Central memory CD8-positive, alpha-beta T cell (primary cell): ENCODE results near the gene NANOGP8.

Source experiments
- ATAC-seq: fragments of 150-1000 bp; cut with Tn5 transposase; replicated peaks from 2 replicates; pipeline ENCODE4 v1.10.0; 2022; ENCODE audit warnings: mild to moderate bottlenecking, moderate FRiP score, moderate number of reproducible peaks; ENCODE audit not compliant: poor library complexity, severe bottlenecking; ENCODE audit errors: extremely low read depth
- DNase-seq, 2 donors: peaks; one replicate each; pipeline ENCODE4 v3.0.0; 2021; ENCODE audit warnings: low spot score in 2 of 2
- H3K27ac Mint-ChIP-seq: one replicate; pipeline ENCODE4 v1.8.0; 2022; ENCODE audit warnings: low read depth, mild to moderate bottlenecking, moderate library complexity, mixed read lengths
- H3K27me3 Mint-ChIP-seq: one replicate; pipeline ENCODE4 v1.8.0; 2022; ENCODE audit warnings: mixed read lengths
- H3K36me3 Mint-ChIP-seq: one replicate; pipeline ENCODE4 v1.8.0; 2022; ENCODE audit warnings: mild to moderate bottlenecking, moderate library complexity, mixed read lengths; ENCODE audit not compliant: insufficient read depth
- H3K4me1 Mint-ChIP-seq: one replicate; pipeline ENCODE4 v1.8.0; 2022; ENCODE audit warnings: mixed read lengths
- H3K4me3 Mint-ChIP-seq: one replicate; pipeline ENCODE4 v1.8.0; 2022; ENCODE audit warnings: mild to moderate bottlenecking, moderate library complexity, mixed read lengths
- H3K9me3 Mint-ChIP-seq: one replicate; pipeline ENCODE4 v1.8.0; 2022; ENCODE audit warnings: mixed read lengths

NANOGP8 gene

GRCh38 chr15:35112346-35112745 is 27.3 kb upstream of the NANOGP8 start:
- H3K4me1 Mint-ChIP-seq, result no peaks in the 10 kb centered on the region
- no peak for DNase-seq
- H3K27ac Mint-ChIP-seq, result no peak overlapping the region
- H3K36me3 Mint-ChIP-seq, result no peaks in the 10 kb centered on the region
- no peak overlapping the region for H3K4me3 Mint-ChIP-seq
- no peaks in the 10 kb centered on the region for H3K27me3 Mint-ChIP-seq
- no peak for ATAC-seq
- no peaks in the 10 kb centered on the region for H3K9me3 Mint-ChIP-seq

- ATAC-seq (no peak), DNase-seq (no peak)
- H3K4me1 Mint-ChIP-seq, result no peaks in the 10 kb centered on the region
- no peak overlapping the region for H3K27ac Mint-ChIP-seq
- no peaks in the 10 kb centered on the region for H3K9me3 Mint-ChIP-seq
- no peaks in the 10 kb centered on the region for H3K36me3 Mint-ChIP-seq
- H3K27me3 Mint-ChIP-seq, result no peaks in the 10 kb centered on the region
- no peak overlapping the region for H3K4me3 Mint-ChIP-seq
These were observed 26.8 kb upstream of the NANOGP8 start for GRCh38 chr15:35111861-35112260.

DNA sequence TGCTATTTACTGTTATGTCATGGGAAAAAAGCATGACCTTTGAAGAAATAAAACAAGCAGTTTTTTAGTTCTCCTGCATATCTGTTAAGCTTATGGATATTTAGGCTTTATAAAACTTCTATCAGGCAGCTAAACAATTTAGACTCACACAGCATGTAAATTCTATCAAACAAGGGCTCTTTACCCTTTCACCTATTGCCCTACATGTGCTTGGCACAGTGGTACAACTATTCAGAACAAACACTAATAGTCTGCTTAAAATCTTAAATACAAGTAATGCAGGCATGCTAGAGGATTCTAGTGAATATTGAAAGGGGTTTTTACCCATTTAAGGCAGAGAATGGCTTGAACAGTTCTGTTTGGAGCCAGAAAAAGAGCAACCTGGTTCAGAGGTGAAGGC is 23.4 kb upstream of the NANOGP8 start:
- no peak for ATAC-seq
- H3K4me3 Mint-ChIP-seq, result no peak overlapping the region
- H3K9me3 Mint-ChIP-seq, result no peaks in the 10 kb centered on the region
- no peak for DNase-seq
- H3K27ac Mint-ChIP-seq, result no peak overlapping the region
- no peaks in the 10 kb centered on the region for H3K4me1 Mint-ChIP-seq
- no peaks in the 10 kb centered on the region for H3K27me3 Mint-ChIP-seq
- H3K36me3 Mint-ChIP-seq, result no peaks in the 10 kb centered on the region

- H3K9me3 Mint-ChIP-seq, result no peaks in the 10 kb centered on the region
- DNase-seq (no peak), ATAC-seq (no peak)
- no peaks in the 10 kb centered on the region for H3K36me3 Mint-ChIP-seq
- H3K4me3 Mint-ChIP-seq, result no peak overlapping the region
- H3K27ac Mint-ChIP-seq, result no peak overlapping the region
- H3K4me1 Mint-ChIP-seq, result no peaks in the 10 kb centered on the region
- H3K27me3 Mint-ChIP-seq, result no peaks in the 10 kb centered on the region
These were observed 22.5 kb upstream of the NANOGP8 start for GRCh38 chr15:35107561-35107960.

DNA sequence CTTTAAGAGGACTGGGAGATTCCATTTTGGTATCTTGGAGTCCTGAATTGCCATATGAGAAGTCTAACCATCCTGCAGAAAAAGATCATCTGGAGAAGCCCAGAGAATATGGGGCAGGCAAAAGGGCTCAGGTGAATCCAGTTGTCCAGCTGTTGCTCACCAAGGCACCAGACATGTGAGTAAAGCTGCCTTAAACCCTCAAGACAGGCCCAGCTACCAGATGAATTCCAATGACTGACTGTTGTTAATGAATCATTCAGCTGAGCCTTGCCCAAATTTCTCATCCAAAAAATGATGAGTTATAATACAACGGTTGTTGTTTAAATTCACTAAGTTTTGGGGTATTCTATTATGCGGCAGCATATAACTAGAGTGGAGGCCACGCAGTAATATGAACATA is 22.0 kb upstream of the NANOGP8 start:
- Mint-ChIP-seq H3K4me1 (no peaks in the 10 kb centered on the region), H3K27me3 (no peaks in the 10 kb centered on the region), H3K9me3 (no peaks in the 10 kb centered on the region), H3K27ac (no peak overlapping the region), H3K4me3 (no peak overlapping the region), H3K36me3 (no peaks in the 10 kb centered on the region)
- ATAC-seq, result no peak
- no peak for DNase-seq

- Mint-ChIP-seq H3K27me3 (no peaks in the 10 kb centered on the region), H3K9me3 (no peaks in the 10 kb centered on the region), H3K36me3 (no peaks in the 10 kb centered on the region), H3K27ac (no peak overlapping the region), H3K4me3 (no peak overlapping the region), H3K4me1 (no peaks in the 10 kb centered on the region)
- ATAC-seq (no peak), DNase-seq (no peak)
These were observed 19.5 kb upstream of the NANOGP8 start for GRCh38 chr15:35104526-35105147.

- Mint-ChIP-seq H3K36me3 (no peaks in the 10 kb centered on the region), H3K27ac (no peak overlapping the region), H3K4me1 (no peaks in the 10 kb centered on the region), H3K27me3 (no peaks in the 10 kb centered on the region), H3K9me3 (no peaks in the 10 kb centered on the region), H3K4me3 (no peak overlapping the region)
- ATAC-seq (no peak), DNase-seq (no peak)
These were observed 17.1 kb upstream of the NANOGP8 start for GRCh38 chr15:35102186-35102585.

DNA sequence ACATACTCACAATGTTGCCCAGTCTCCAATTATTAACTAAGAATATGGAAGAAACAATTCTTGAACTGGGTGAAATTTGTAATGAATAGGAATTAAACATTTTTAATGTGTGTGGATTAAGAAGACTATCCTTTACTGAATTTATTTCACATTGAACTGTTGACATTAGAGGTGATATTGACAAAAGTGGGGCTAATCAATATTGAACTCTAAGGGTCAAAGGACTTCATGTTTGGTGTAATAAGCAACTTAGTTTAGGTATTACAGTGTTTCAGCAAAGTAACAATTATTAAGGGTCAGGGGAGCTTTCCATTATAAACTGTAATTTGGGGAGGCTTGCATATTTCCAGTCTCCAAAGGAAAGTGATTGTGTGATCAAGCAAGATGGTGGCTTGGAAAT is 16.2 kb upstream of the NANOGP8 start:
- H3K4me3 Mint-ChIP-seq, result no peak overlapping the region
- H3K27ac Mint-ChIP-seq, result no peak overlapping the region
- H3K4me1 Mint-ChIP-seq, result no peaks in the 10 kb centered on the region
- DNase-seq, result no peak
- H3K36me3 Mint-ChIP-seq, result no peaks in the 10 kb centered on the region
- no peaks in the 10 kb centered on the region for H3K9me3 Mint-ChIP-seq
- no peaks in the 10 kb centered on the region for H3K27me3 Mint-ChIP-seq
- no peak for ATAC-seq

DNA sequence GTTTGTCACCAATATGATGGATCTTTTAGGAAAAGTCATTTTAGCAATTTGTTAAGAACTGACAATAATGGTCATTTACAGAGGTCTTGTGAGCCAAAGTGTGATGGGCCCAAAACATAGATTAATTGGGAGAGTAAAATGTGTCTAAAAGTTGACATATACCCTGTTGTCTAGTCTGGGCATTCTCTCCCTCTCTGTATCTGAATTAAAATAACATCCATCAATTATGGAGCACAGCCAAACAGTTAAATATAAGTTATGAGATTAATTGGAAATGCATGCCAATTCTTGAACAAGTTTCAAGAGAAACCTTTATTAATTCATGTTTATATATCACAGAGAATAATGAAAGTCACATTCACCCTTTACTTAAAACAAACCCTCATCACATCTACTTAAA is 13.6 kb upstream of the NANOGP8 start:
- no peaks in the 10 kb centered on the region for H3K36me3 Mint-ChIP-seq

DNA sequence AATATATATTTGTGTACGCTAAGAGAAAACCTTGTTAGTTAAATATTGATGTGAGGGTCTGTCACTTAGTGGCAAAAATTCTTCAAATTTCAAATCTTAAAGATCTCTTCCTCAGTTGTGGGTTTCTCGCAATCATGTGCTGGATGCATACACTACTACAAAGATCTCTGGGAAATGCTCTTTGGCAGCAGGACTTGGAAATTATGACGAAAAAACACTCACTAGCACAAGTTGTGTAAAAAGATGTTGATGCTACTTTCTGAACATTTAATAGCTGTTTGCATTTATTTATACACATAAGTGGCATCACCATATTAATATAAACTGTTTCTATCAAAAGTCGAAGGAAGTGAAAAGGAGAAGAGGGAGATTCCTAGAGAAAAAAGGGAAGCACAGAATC is 10.8 kb upstream of the NANOGP8 start:
- Mint-ChIP-seq H3K27ac (no peak overlapping the region), H3K27me3 (no peaks in the 10 kb centered on the region), H3K36me3 (no peaks in the 10 kb centered on the region), H3K4me1 (no peaks in the 10 kb centered on the region), H3K4me3 (no peak overlapping the region), H3K9me3 (no peaks in the 10 kb centered on the region)
- ATAC-seq, result no peak
- DNase-seq, result no peak

More for the DNA sequence above, 13.6 kb upstream of the NANOGP8 start:
- Mint-ChIP-seq H3K27ac (no peak overlapping the region), H3K27me3 (no peaks in the 10 kb centered on the region), H3K4me1 (no peaks in the 10 kb centered on the region), H3K4me3 (no peak overlapping the region), H3K9me3 (no peaks in the 10 kb centered on the region)
- DNase-seq, result no peak
- ATAC-seq, result no peak

DNA sequence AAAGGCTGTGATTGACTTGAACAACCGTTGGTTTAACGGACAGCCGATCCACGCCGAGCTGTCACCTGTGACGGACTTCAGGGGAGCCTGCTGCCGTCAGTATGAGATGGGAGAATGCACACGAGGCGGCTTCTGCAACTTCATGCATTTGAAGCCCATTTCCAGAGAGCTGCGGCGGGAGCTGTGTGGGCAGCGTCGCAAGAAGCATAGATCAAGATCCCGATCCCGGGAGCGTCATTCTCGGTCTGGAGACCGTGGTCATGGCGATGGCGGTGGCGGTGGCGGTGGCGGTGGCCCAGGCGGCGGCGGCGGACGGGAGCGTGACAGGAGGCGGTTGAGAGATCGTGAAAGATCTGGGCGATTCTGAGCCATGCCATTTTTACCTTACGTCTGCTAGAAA is 7.8 kb upstream of the NANOGP8 start:
- no peak for ATAC-seq
- Mint-ChIP-seq H3K27me3 (no peaks in the 10 kb centered on the region), H3K9me3 (no peaks in the 10 kb centered on the region)

GRCh38 chr15:35092311-35092710 is 7.2 kb upstream of the NANOGP8 start:
- no peak overlapping the region for H3K4me3 Mint-ChIP-seq
- no peak for ATAC-seq
- DNase-seq, result no peak
- no peaks in the 10 kb centered on the region for H3K9me3 Mint-ChIP-seq
- H3K4me1 Mint-ChIP-seq, result no peaks in the 10 kb centered on the region
- no peaks in the 10 kb centered on the region for H3K27me3 Mint-ChIP-seq
- H3K27ac Mint-ChIP-seq, result no peak overlapping the region
- H3K36me3 Mint-ChIP-seq, result no peaks in the 10 kb centered on the region

More for the DNA sequence above, 7.8 kb upstream of the NANOGP8 start:
- DNase-seq, result no peak
- H3K27ac Mint-ChIP-seq, result no peak overlapping the region
- no peaks in the 10 kb centered on the region for H3K36me3 Mint-ChIP-seq
- no peak overlapping the region for H3K4me3 Mint-ChIP-seq
- H3K4me1 Mint-ChIP-seq, result no peaks in the 10 kb centered on the region

DNA sequence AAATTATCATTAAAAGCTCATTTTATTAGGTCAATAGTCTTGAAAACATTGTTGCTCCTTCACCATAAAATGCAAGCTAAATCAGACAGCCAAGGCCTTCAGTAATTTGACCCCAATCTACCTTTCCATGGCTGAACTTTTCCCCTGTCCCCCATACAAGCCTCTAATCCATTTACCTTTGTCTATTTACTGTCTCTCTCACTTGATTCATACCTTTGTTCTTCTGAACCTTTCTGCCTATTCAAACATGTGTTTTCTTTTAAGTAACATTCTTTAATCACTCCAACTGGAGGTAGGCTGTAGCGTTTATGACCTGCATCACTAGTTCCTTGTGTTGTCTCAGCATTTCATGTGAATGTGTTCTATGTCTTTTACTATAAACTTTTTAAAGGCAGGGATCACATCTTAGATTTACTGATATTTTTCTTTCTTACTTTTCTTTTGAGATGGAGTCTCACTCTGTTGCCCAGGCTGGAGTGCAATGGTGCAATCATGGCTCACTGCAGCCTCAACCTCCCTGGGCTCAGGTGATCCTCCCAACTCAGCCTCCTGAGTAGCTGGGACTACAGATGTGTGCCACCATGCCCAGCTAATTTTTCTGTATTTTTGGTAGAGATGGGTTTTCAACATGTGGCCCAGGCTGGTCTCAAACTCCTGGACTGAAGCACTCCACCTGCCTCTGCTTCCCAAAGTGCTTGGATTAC is 5.2 kb upstream of the NANOGP8 start:
- H3K36me3 Mint-ChIP-seq, result no peaks in the 10 kb centered on the region
- no peaks in the 10 kb centered on the region for H3K27me3 Mint-ChIP-seq
- no peak overlapping the region for H3K4me3 Mint-ChIP-seq
- no peak overlapping the region for H3K27ac Mint-ChIP-seq
- no peak for ATAC-seq
- no peaks in the 10 kb centered on the region for H3K4me1 Mint-ChIP-seq
- no peaks in the 10 kb centered on the region for H3K9me3 Mint-ChIP-seq
- no peak for DNase-seq
